Activated naive CD4-positive, alpha-beta T cell treated with anti-CD3 and anti-CD28 coated beads, Interleukin-2, amount 10 ng/mL, durations not matched to agents 7 days and 5 days (primary cell): ENCODE data around the gene REN.

Experiments used
- CTCF ChIA-PET: fragments of 350-600 bp; sonication (Branson Sonifier 250); formaldehyde crosslinking; loops from one replicate; lab custom pipeline; 2021; ENCODE audit warnings: antibody characterized with exemption; lab: Charles Lee
- DNase-seq: peaks from one replicate; pipeline ENCODE4 v3.0.0-alpha.2; 2020
- H3K27ac Mint-ChIP-seq: one replicate; pipeline ENCODE4 v1.8.0; 2021; ENCODE audit warnings: mild to moderate bottlenecking, moderate library complexity, mixed read lengths
- H3K27me3 Mint-ChIP-seq: one replicate; pipeline ENCODE4 v1.8.0; 2021; ENCODE audit warnings: mild to moderate bottlenecking, mixed read lengths
- H3K36me3 Mint-ChIP-seq: one replicate; pipeline ENCODE4 v1.8.0; 2021; ENCODE audit warnings: mixed read lengths
- H3K4me1 Mint-ChIP-seq: one replicate; pipeline ENCODE4 v1.8.0; 2021; ENCODE audit warnings: mixed read lengths
- H3K4me3 Mint-ChIP-seq: one replicate; pipeline ENCODE4 v1.8.0; 2021; ENCODE audit warnings: mild to moderate bottlenecking, moderate library complexity, mixed read lengths
- H3K9me3 Mint-ChIP-seq: one replicate; pipeline ENCODE4 v1.8.0; 2021; ENCODE audit warnings: mixed read lengths

Gene REN

GRCh38 chr1:204128964-204129896 lies 36.9 kb downstream of the REN start:
- DNase-seq: peak; percentile 73
- Mint-ChIP-seq H3K4me3 (no peak overlapping the region), H3K9me3 (no peaks in the 10 kb centered on the region), H3K36me3 (no peaks in the 10 kb centered on the region), H3K27ac (no peak overlapping the region), H3K4me1 (peaks cover 5% of the 10 kb centered on the region), H3K27me3 (peaks cover 8% of the 10 kb centered on the region)
- CTCF ChIA-PET: interaction anchor here (0.7 to 4.5 kb wide), 24 partner anchors 8 to 862 kb away, joined by 3 to 61 read pairs (median 4); partner anchors contain the start of gene SNRPE

- peaks cover 8% of the 10 kb centered on the region for H3K27me3 Mint-ChIP-seq
- H3K9me3 Mint-ChIP-seq: no peaks in the 10 kb centered on the region
- CTCF ChIA-PET: interaction anchor here (0.7 to 4.5 kb wide), 23 partner anchors 8 to 861 kb away, joined by 3 to 61 read pairs (median 5); partner anchors contain the start of gene SNRPE
- no peak overlapping the region for H3K27ac Mint-ChIP-seq
- peaks cover 5% of the 10 kb centered on the region for H3K4me1 Mint-ChIP-seq
- no peak for DNase-seq
- no peak overlapping the region for H3K4me3 Mint-ChIP-seq
- H3K36me3 Mint-ChIP-seq: no peaks in the 10 kb centered on the region
Measured at GRCh38 chr1:204128464-204128963, 37.6 kb downstream of the REN start.

GRCh38 chr1:204127597-204128242 lies 38.4 kb downstream of the REN start:
- H3K9me3 Mint-ChIP-seq: no peaks in the 10 kb centered on the region
- H3K27me3 Mint-ChIP-seq: peaks cover 8% of the 10 kb centered on the region
- H3K4me3 Mint-ChIP-seq: no peak overlapping the region
- no peak for DNase-seq
- no peak overlapping the region for H3K27ac Mint-ChIP-seq
- CTCF ChIA-PET: interaction anchor here (0.7 to 4.5 kb wide), 7 partner anchors 9 to 267 kb away, joined by 3 to 61 read pairs (median 13); partner anchors contain the start of gene SNRPE
- H3K4me1 Mint-ChIP-seq: peaks cover 5% of the 10 kb centered on the region
- no peaks in the 10 kb centered on the region for H3K36me3 Mint-ChIP-seq

- Mint-ChIP-seq H3K27ac (peak overlapping the region; percentile 4), H3K27me3 (peaks cover 8% of the 10 kb centered on the region), H3K4me3 (no peak overlapping the region), H3K4me1 (peaks cover 5% of the 10 kb centered on the region), H3K9me3 (no peaks in the 10 kb centered on the region), H3K36me3 (no peaks in the 10 kb centered on the region)
- CTCF ChIA-PET: interaction anchor here (1.4 to 4.5 kb wide), 3 partner anchors 10 to 262 kb away, joined by 4 to 61 read pairs (median 15); no protein-coding TSS in a partner anchor
- no peak for DNase-seq
Measured at GRCh38 chr1:204126956-204127355, 39.2 kb downstream of the REN start.

- H3K4me1 Mint-ChIP-seq: peaks cover 5% of the 10 kb centered on the region
- no peak for DNase-seq
- H3K4me3 Mint-ChIP-seq: no peak overlapping the region
- no peak overlapping the region for H3K27ac Mint-ChIP-seq
- no peaks in the 10 kb centered on the region for H3K36me3 Mint-ChIP-seq
- H3K27me3 Mint-ChIP-seq: peaks cover 8% of the 10 kb centered on the region
- no peaks in the 10 kb centered on the region for H3K9me3 Mint-ChIP-seq
- CTCF ChIA-PET: interaction anchor here (3.2 kb wide), 1 partner anchor 11 kb away, joined by 15 read pairs; no protein-coding TSS in a partner anchor
Measured at GRCh38 chr1:204126386-204126785, 39.8 kb downstream of the REN start.

GRCh38 chr1:204125759-204126351 lies 40.3 kb downstream of the REN start:
- Mint-ChIP-seq H3K9me3 (no peaks in the 10 kb centered on the region), H3K4me3 (no peak overlapping the region), H3K4me1 (peaks cover 5% of the 10 kb centered on the region), H3K27me3 (peaks cover 8% of the 10 kb centered on the region), H3K27ac (no peak overlapping the region), H3K36me3 (no peaks in the 10 kb centered on the region)
- CTCF ChIA-PET: no interaction called here
- no peak for DNase-seq

- Mint-ChIP-seq H3K27ac (no peak overlapping the region), H3K4me1 (peaks cover 5% of the 10 kb centered on the region)
- CTCF ChIA-PET: interaction anchor here (0.8 kb wide), 1 partner anchor 11 kb away, joined by 4 read pairs; no protein-coding TSS in a partner anchor
Measured at GRCh38 chr1:204124639-204125038, 41.5 kb downstream of the REN start.

GRCh38 chr1:204123376-204123775 lies 42.8 kb downstream of the REN start:
- H3K9me3 Mint-ChIP-seq: no peaks in the 10 kb centered on the region
- DNase-seq: no peak
- H3K4me1 Mint-ChIP-seq: no peaks in the 10 kb centered on the region
- peaks cover 4% of the 10 kb centered on the region for H3K27me3 Mint-ChIP-seq
- CTCF ChIA-PET: no interaction called here
- H3K4me3 Mint-ChIP-seq: no peak overlapping the region
- H3K27ac Mint-ChIP-seq: no peak overlapping the region
- H3K36me3 Mint-ChIP-seq: no peaks in the 10 kb centered on the region

More at GRCh38 chr1:204124639-204125038, 41.5 kb downstream of the REN start:
- Mint-ChIP-seq H3K4me3 (no peak overlapping the region), H3K27me3 (peaks cover 11% of the 10 kb centered on the region), H3K9me3 (no peaks in the 10 kb centered on the region), H3K36me3 (no peaks in the 10 kb centered on the region)
- DNase-seq: no peak

GRCh38 chr1:204121840-204122555 lies 44.1 kb downstream of the REN start:
- H3K4me1 Mint-ChIP-seq: no peaks in the 10 kb centered on the region
- CTCF ChIA-PET: interaction anchor here (1.2 to 2.4 kb wide), 2 partner anchors 8 to 207 kb away, joined by 3 to 9 read pairs; no protein-coding TSS in a partner anchor

GRCh38 chr1:204116539-204116938 lies 49.6 kb downstream of the REN start:
- Mint-ChIP-seq H3K4me1 (no peaks in the 10 kb centered on the region), H3K36me3 (no peaks in the 10 kb centered on the region), H3K4me3 (no peak overlapping the region), H3K27me3 (peaks cover 10% of the 10 kb centered on the region), H3K9me3 (no peaks in the 10 kb centered on the region), H3K27ac (no peak overlapping the region)
- no peak for DNase-seq
- CTCF ChIA-PET: interaction anchor here (1.3 kb wide), 1 partner anchor 12 kb away, joined by 6 read pairs; no protein-coding TSS in a partner anchor

More at GRCh38 chr1:204121840-204122555, 44.1 kb downstream of the REN start:
- H3K4me3 Mint-ChIP-seq: no peak overlapping the region
- no peaks in the 10 kb centered on the region for H3K36me3 Mint-ChIP-seq
- no peaks in the 10 kb centered on the region for H3K9me3 Mint-ChIP-seq
- no peak overlapping the region for H3K27ac Mint-ChIP-seq
- no peak for DNase-seq
- H3K27me3 Mint-ChIP-seq: peaks cover 4% of the 10 kb centered on the region

- Mint-ChIP-seq H3K27me3 (peaks cover 10% of the 10 kb centered on the region), H3K9me3 (no peaks in the 10 kb centered on the region), H3K4me3 (no peak overlapping the region), H3K36me3 (no peaks in the 10 kb centered on the region), H3K27ac (no peak overlapping the region), H3K4me1 (no peaks in the 10 kb centered on the region)
- CTCF ChIA-PET: no interaction called here
- DNase-seq: no peak
Measured at GRCh38 chr1:204115116-204115515, 51.0 kb downstream of the REN start.

GRCh38 chr1:204114606-204115005 lies 51.5 kb downstream of the REN start:
- no peak for DNase-seq
- H3K9me3 Mint-ChIP-seq: no peaks in the 10 kb centered on the region
- CTCF ChIA-PET: no interaction called here
- no peaks in the 10 kb centered on the region for H3K36me3 Mint-ChIP-seq
- no peaks in the 10 kb centered on the region for H3K4me1 Mint-ChIP-seq
- peaks cover 10% of the 10 kb centered on the region for H3K27me3 Mint-ChIP-seq
- no peak overlapping the region for H3K27ac Mint-ChIP-seq
- H3K4me3 Mint-ChIP-seq: no peak overlapping the region

- CTCF ChIA-PET: no interaction called here
- Mint-ChIP-seq H3K4me1 (no peaks in the 10 kb centered on the region), H3K4me3 (no peak overlapping the region), H3K27ac (no peak overlapping the region), H3K27me3 (peaks cover 12% of the 10 kb centered on the region), H3K36me3 (no peaks in the 10 kb centered on the region), H3K9me3 (no peaks in the 10 kb centered on the region)
- no peak for DNase-seq
Measured at GRCh38 chr1:204113896-204114295, 52.2 kb downstream of the REN start.
